ENCODE measurements around the gene FLOT1. TPM values are rescaled to one million over a fixed set of nuclear protein-coding genes. Genes with fewer than 3 reads are reported as not detected.
"Not testable (repeated sequence)": the region's sequence is repeated elsewhere in the genome, so short reads cannot be mapped to it uniquely, and the experiment has no call there.

The FLOT1 gene
- total RNA-seq, 1 experiment from 2014 or later: 111 TPM

DNA sequence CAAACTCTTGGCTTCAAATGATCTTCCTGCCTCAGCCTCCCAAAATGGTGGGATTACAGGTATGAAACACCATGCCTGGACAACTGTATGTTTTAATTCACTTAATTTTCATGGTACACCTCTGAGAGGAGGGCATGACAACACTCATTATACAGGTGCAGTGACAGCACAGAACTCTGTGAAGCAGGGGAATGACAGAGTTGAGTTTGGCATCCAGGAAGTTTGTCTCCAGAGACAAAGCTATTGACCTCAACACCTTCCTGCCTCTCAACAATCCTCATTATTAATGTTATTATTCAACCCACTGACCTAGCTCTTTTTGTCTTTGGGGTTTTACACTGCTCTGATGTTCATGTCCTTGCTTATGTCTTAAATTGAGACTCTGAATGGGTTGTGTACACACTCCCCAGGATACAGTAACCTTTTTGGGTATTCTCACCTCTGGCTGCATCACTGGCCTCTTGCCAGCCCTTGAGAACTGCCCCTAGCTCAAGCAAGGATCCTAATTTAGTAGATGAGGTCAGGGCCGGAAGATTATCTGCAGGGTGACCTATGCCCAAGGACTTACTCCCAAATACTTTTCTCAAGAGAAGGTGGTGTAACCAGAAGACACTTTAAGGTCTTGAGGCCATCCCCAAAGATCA lies 14.9 kb upstream of the FLOT1 start:
- Histone ChIP-seq H3K27ac (ENCODE audit: insufficient read length, low read depth, low read length) (no peak overlapping the region), H3K4me1 (ENCODE audit: insufficient read depth, low read length) (peaks cover 2% of the 10 kb centered on the region; the same call in 1 of the 2 replicates), H3K4me2 (ENCODE audit: insufficient read depth, insufficient read length, low read length) (no peak overlapping the region), H3K79me1 (ENCODE audit: insufficient read depth, low read depth, low read length, poor library complexity, severe bottlenecking) (no peaks in the 10 kb centered on the region), H2BK15ac (ENCODE audit: low read depth, low read length) (no peak overlapping the region), H3K4ac (ENCODE audit: low read depth, low read length) (no peak overlapping the region), H3K79me2 (ENCODE audit: insufficient read depth, low read length) (no peaks in the 10 kb centered on the region), H2AK5ac (ENCODE audit: insufficient read length, low read length) (no peak overlapping the region), H2BK20ac (ENCODE audit: low read depth, low read length, poor library complexity, severe bottlenecking) (no peak overlapping the region), H2BK120ac (ENCODE audit: low read depth, low read length, poor library complexity, severe bottlenecking) (no peak overlapping the region), H3K14ac (ENCODE audit: insufficient read depth, low read length) (no peak overlapping the region), H4K8ac (replicated peaks; ENCODE audit: insufficient read length, low read depth, low read length) (no peak overlapping the region), H3K56ac (ENCODE audit: insufficient read length, low read depth, low read length) (no peak overlapping the region), H3K9me3 (ENCODE audit: control insufficient read depth, low read depth, low read length) (no peaks in the 10 kb centered on the region), H2AFZ (ENCODE audit: low read length) (no peak overlapping the region), H3K18ac (ENCODE audit: insufficient read length, low read depth, low read length) (no peak overlapping the region), H3K9ac (ENCODE audit: extremely low read depth, insufficient read length, low read length) (no peak overlapping the region), H4K91ac (ENCODE audit: insufficient read length, low read depth, low read length) (no peak overlapping the region), H3K23ac (ENCODE audit: insufficient read length, low read depth, low read length) (no peak overlapping the region), H3K23me2 (ENCODE audit: insufficient read length, low read depth, low read length, poor library complexity, severe bottlenecking) (no peaks in the 10 kb centered on the region), H3K27me3 (ENCODE audit: insufficient read depth, low read length) (no peaks in the 10 kb centered on the region), H2BK12ac (ENCODE audit: insufficient read length, low read depth, low read length) (no peak overlapping the region), H2BK5ac (ENCODE audit: insufficient read length, low read length) (no peak overlapping the region), H3T11ph (ENCODE audit: low read length) (no peak overlapping the region), H4K20me1 (ENCODE audit: control insufficient read depth, insufficient read depth, insufficient read length) (no peaks in the 10 kb centered on the region), H4K5ac (ENCODE audit: insufficient read length, low read depth, low read length) (no peak overlapping the region)
- H3K27me3 Mint-ChIP-seq (ENCODE audit: low read depth): no peaks in the 10 kb centered on the region
- peaks cover 16 to 31% of the 10 kb centered on the region in 2 experiments for H3K4me1 Mint-ChIP-seq
- H3K4me3 Mint-ChIP-seq: no peak overlapping the region
- no peak overlapping the region; a peak in 1 of 7 replicates for H3K27ac Mint-ChIP-seq
- DNase-seq: no peak
- no peak for TF ChIP-seq CTCF (conservative IDR thresholded peaks at IDR 0.05)
- no peaks in the 10 kb centered on the region; a peak in 1 of 7 replicates for H3K36me3 Mint-ChIP-seq (ENCODE audit: insufficient read depth in 1 of 3, low read depth in 3 of 3)
- H3K9me3 Mint-ChIP-seq: no peaks in the 10 kb centered on the region
- no CpG with 5 or more reads among the region's 1 CpG for WGBS (ENCODE audit: extremely low coverage, insufficient read length, low lambda C conversion rate)

- peaks cover 15 to 33% of the 10 kb centered on the region in 2 experiments for H3K4me1 Mint-ChIP-seq
- H2BK12ac ChIP-seq (ENCODE audit: insufficient read length, low read depth, low read length); H3K4me1 ChIP-seq (ENCODE audit: insufficient read depth, low read length); H3K36me3 Mint-ChIP-seq (ENCODE audit: insufficient read depth in 1 of 3, low read depth in 3 of 3); H2BK15ac ChIP-seq (ENCODE audit: low read depth, low read length); H3K79me1 ChIP-seq (ENCODE audit: insufficient read depth, low read depth, low read length, poor library complexity, severe bottlenecking); H2BK20ac ChIP-seq (ENCODE audit: low read depth, low read length, poor library complexity, severe bottlenecking); H3K4me2 ChIP-seq (ENCODE audit: insufficient read depth, insufficient read length, low read length); H3K27ac ChIP-seq (ENCODE audit: insufficient read length, low read depth, low read length); H4K8ac ChIP-seq (replicated peaks; ENCODE audit: insufficient read length, low read depth, low read length); H3K9me3 ChIP-seq (ENCODE audit: control insufficient read depth, low read depth, low read length); DNase-seq; H3K14ac ChIP-seq (ENCODE audit: insufficient read depth, low read length); H3K9ac ChIP-seq (ENCODE audit: extremely low read depth, insufficient read length, low read length); H4K5ac ChIP-seq (ENCODE audit: insufficient read length, low read depth, low read length); H3K9me3 Mint-ChIP-seq; H3T11ph ChIP-seq (ENCODE audit: low read length); H3K79me2 ChIP-seq (ENCODE audit: insufficient read depth, low read length); H4K20me1 ChIP-seq (ENCODE audit: control insufficient read depth, insufficient read depth, insufficient read length); H3K27me3 Mint-ChIP-seq (ENCODE audit: low read depth); H4K91ac ChIP-seq (ENCODE audit: insufficient read length, low read depth, low read length); H2BK120ac ChIP-seq (ENCODE audit: low read depth, low read length, poor library complexity, severe bottlenecking); H3K23me2 ChIP-seq (ENCODE audit: insufficient read length, low read depth, low read length, poor library complexity, severe bottlenecking); H3K4me3 Mint-ChIP-seq; H3K27me3 ChIP-seq (ENCODE audit: insufficient read depth, low read length); H3K4ac ChIP-seq (ENCODE audit: low read depth, low read length); H3K23ac ChIP-seq (ENCODE audit: insufficient read length, low read depth, low read length); H2BK5ac ChIP-seq (ENCODE audit: insufficient read length, low read length); H2AK5ac ChIP-seq (ENCODE audit: insufficient read length, low read length); H2AFZ ChIP-seq (ENCODE audit: low read length); H3K56ac ChIP-seq (ENCODE audit: insufficient read length, low read depth, low read length); H3K18ac ChIP-seq (ENCODE audit: insufficient read length, low read depth, low read length): not testable (repeated sequence)
- no CpG with 5 or more reads among the region's 7 CpGs for WGBS (ENCODE audit: extremely low coverage, insufficient read length, low lambda C conversion rate)
- peak overlapping the region in 1 of 3 experiments; percentile 70; a peak in 1 of 7 replicates for H3K27ac Mint-ChIP-seq
Measured at GRCh38 chr6:30756405-30757003, 14.0 kb upstream of the FLOT1 start.

All from H9 (cell line).